Endothelial cell of umbilical vein (primary cell): ENCODE data around the gene KIAA1755. TPM values are rescaled to one million over a fixed set of nuclear protein-coding genes. Genes with fewer than 3 reads are reported as not detected.

Source experiments
- BruUV-seq: library from RNA; stranded (reverse); fragments of 400-500 nt; replicated peaks from 2 replicates; lab custom pipeline; 2021; lab: Mats Ljungman, UMichigan
- CTCF ChIA-PET: fragments of 300-600, 350-600 bp; sonication (Branson Sonifier 250); formaldehyde crosslinking; loops from one replicate; lab custom pipeline; 2021; ENCODE audit warnings: antibody characterized with exemption, inconsistent platforms; lab: Charles Lee
- POLR2A ChIA-PET: fragments of 300-600, 350-600 bp; sonication (Branson Sonifier 250); formaldehyde crosslinking; loops from one replicate; lab custom pipeline; 2021; ENCODE audit warnings: antibody characterized with exemption, inconsistent platforms; lab: Charles Lee
- DNase-seq: peaks from one replicate; pipeline ENCODE4 v3.0.0-alpha.2; 2011; ENCODE audit warnings: low read depth, low spot score
- FAIRE-seq: peaks from 2 replicates; lab custom pipeline; 2011; peaks lifted over from hg19 to GRCh38; lab: Jason Lieb, UNC
- H2AFZ ChIP-seq: 2 replicates; pipeline ENCODE4 v1.6.0; 2012; ENCODE audit warnings: low read depth, low read length, control low read depth, inconsistent platforms
- H3K27ac ChIP-seq: 2 replicates; pipeline ENCODE4 v1.5.1; 2011; ENCODE audit warnings: low read depth, mild to moderate bottlenecking, control low read depth, low read length, moderate library complexity; ENCODE audit not compliant: insufficient read depth
- H3K27me3 ChIP-seq, 2 experiments: 2 replicates each; pipeline versions ENCODE4 v1.6.0 to v1.6.1; 2011; ENCODE audit warnings: low read length in 2 of 2, mixed read lengths in 1 of 2; ENCODE audit not compliant: control insufficient read depth in 2 of 2, insufficient read depth in 2 of 2
- H3K36me3 ChIP-seq, 2 experiments: 2 replicates in 1 of 2; 3 replicates in 1 of 2; pipeline ENCODE4 v1.5.1; 2011; ENCODE audit warnings: low read length in 2 of 2, mild to moderate bottlenecking in 1 of 2, moderate library complexity in 1 of 2; ENCODE audit not compliant: control insufficient read depth in 2 of 2, insufficient read depth in 2 of 2; ENCODE audit errors: extremely low read depth in 1 of 2
- H3K4me1 ChIP-seq: 3 replicates; pipeline ENCODE4 v1.5.1; 2011; ENCODE audit warnings: mild to moderate bottlenecking, low read length; ENCODE audit not compliant: control insufficient read depth, insufficient read depth; ENCODE audit errors: extremely low read depth
- H3K4me2 ChIP-seq: 2 replicates; pipeline ENCODE4 v1.6.1; 2011; ENCODE audit warnings: low read length, control low read depth, mixed read lengths; ENCODE audit not compliant: insufficient read depth
- H3K4me3 ChIP-seq, 3 experiments: fragments of 200-600 bp in 1 of 3; sonication (generic), shearing (Covaris generic) in 1 of 3; replicated peaks in 1 of 3; 2 replicates each; pipeline ENCODE4 v1.5.1; 2011 to 2016; ENCODE audit warnings: control low read depth in 3 of 3, low read length in 3 of 3, mild to moderate bottlenecking in 2 of 3, inconsistent platforms in 1 of 3, low read depth in 1 of 3, moderate library complexity in 1 of 3; ENCODE audit not compliant: insufficient read depth in 1 of 3
- H3K79me2 ChIP-seq: 2 replicates; pipeline ENCODE4 v1.6.0; 2012; ENCODE audit warnings: low read length, inconsistent platforms; ENCODE audit not compliant: control insufficient read depth, insufficient read depth
- H3K9ac ChIP-seq: replicated peaks from 2 replicates; pipeline ENCODE3; 2011; ENCODE audit warnings: low read length, control low read depth; ENCODE audit not compliant: insufficient read depth; ENCODE audit errors: extremely low read depth
- H3K9me1 ChIP-seq: replicated peaks from 3 replicates; pipeline ENCODE4 v1.6.0; 2011; ENCODE audit warnings: mild to moderate bottlenecking, low read length; ENCODE audit not compliant: control insufficient read depth, insufficient read depth; ENCODE audit errors: extremely low read depth
- H3K9me3 ChIP-seq: replicated peaks from 2 replicates; pipeline ENCODE4 v1.5.1; 2012; ENCODE audit warnings: low read length, inconsistent platforms; ENCODE audit not compliant: control insufficient read depth, insufficient read depth
- H4K20me1 ChIP-seq: replicated peaks from 2 replicates; pipeline ENCODE3; 2011; ENCODE audit warnings: mild to moderate bottlenecking, low read length; ENCODE audit not compliant: control insufficient read depth, insufficient read depth; ENCODE audit errors: extremely low read depth
- EZH2 ChIP-seq: IDR thresholded peaks from 2 replicates; pipeline ENCODE4 v1.6.1; 2012; ENCODE audit warnings: borderline replicate concordance, low read depth, mild to moderate bottlenecking, moderate library complexity, low read length, inconsistent platforms; ENCODE audit not compliant: severe bottlenecking
- FOS ChIP-seq: IDR thresholded peaks from 2 replicates; pipeline ENCODE4 v1.6.1; 2011; ENCODE audit warnings: mild to moderate bottlenecking, low read length, moderate library complexity, borderline replicate concordance; ENCODE audit not compliant: insufficient read depth
- GATA2 ChIP-seq: IDR thresholded peaks from 2 replicates; pipeline ENCODE4 v1.7.0; 2011; ENCODE audit warnings: low read depth, mild to moderate bottlenecking, moderate library complexity, mixed read lengths, low read length; ENCODE audit not compliant: insufficient read length, insufficient read depth
- JUN ChIP-seq: IDR thresholded peaks from 2 replicates; pipeline ENCODE4 v1.6.1; 2011; ENCODE audit warnings: borderline replicate concordance, low read depth; ENCODE audit not compliant: insufficient read length, insufficient read depth
- MAX ChIP-seq: IDR thresholded peaks from 2 replicates; pipeline ENCODE4 v1.6.1; 2011; ENCODE audit not compliant: insufficient read depth, insufficient read length
- MYC ChIP-seq: IDR thresholded peaks from one replicate; pipeline ENCODE4 v1.6.1; 2011; ENCODE audit warnings: mild to moderate bottlenecking, low read depth, low read length
- POLR2A ChIP-seq: IDR thresholded peaks from 2 replicates; pipeline ENCODE4 v1.6.1; 2012; ENCODE audit warnings: low read depth, mild to moderate bottlenecking, control low read depth, low read length
- POLR2AphosphoS5 ChIP-seq: IDR thresholded peaks from 2 replicates; pipeline ENCODE4 v1.6.1; 2012; ENCODE audit warnings: low read depth, mild to moderate bottlenecking, control low read depth, low read length, moderate library complexity; ENCODE audit not compliant: insufficient read depth
- dilution Hi-C: fragments of 300-500 bp; cut with MboI; formaldehyde crosslinking; loops from one replicate; pipeline ENCODE4 v1.15.0; 2019; ENCODE audit warnings: low sequenced_read_pairs; ENCODE audit not compliant: extremely low pct_ligation_motif_present
- intact Hi-C: fragments of 100-400 bp; cut with micrococcal nuclease; formaldehyde crosslinking; loops from one replicate; pipeline ENCODE4 v1.10.0; 2022
- polyA plus RNA-seq, 4 experiments: library from polyadenylated mRNA; depleted of rRNA in 3 of 4; stranded (reverse) in 3 of 4; unstranded in 1 of 4; fragments of >200 nt; gene quantifications; 2 replicates each; pipeline versions ENCODE4 v1.2.1 to v1.2.3, GENCODE V29; 2011 to 2012; ENCODE audit warnings: missing spikeins in 1 of 4
- total RNA-seq: library from RNA; stranded (reverse); gene quantifications from 2 replicates; pipeline ENCODE4 v1.2.3, GENCODE V29; 2021
- TF ChIP-seq, protein P1 (sequence below), 2 donors: IDR thresholded peaks; 1 replicate in 1 of 2; 2 replicates in 1 of 2; pipeline ENCODE4 v1.5.1; 2011; ENCODE audit warnings: low read length in 2 of 2, mild to moderate bottlenecking in 2 of 2, moderate library complexity in 2 of 2, control low read depth in 1 of 2, inconsistent platforms in 1 of 2, low read depth in 1 of 2; ENCODE audit not compliant: insufficient read depth in 1 of 2; ENCODE audit errors: extremely low read depth in 1 of 2

KIAA1755 gene
- total and polyA plus RNA-seq, 2 donors (not counting 3 experiments of a cell fraction or from before 2014, with no cell fraction given), result 0.36 to 0.51 TPM

GRCh38 chr20:38308447-38308846, 47.9 kb upstream of the KIAA1755 start:
- Histone ChIP-seq H2AFZ (no peak overlapping the region), H3K9me1 (no peaks in the 10 kb centered on the region), H3K36me3 (no peaks in the 10 kb centered on the region), H3K4me3 (no peak overlapping the region), H3K9me3 (no peaks in the 10 kb centered on the region), H3K79me2 (no peaks in the 10 kb centered on the region), H3K4me2 (no peak overlapping the region), H3K27ac (no peak overlapping the region), H3K27me3 (peaks cover 0 to 4% of the 10 kb centered on the region in 2 experiments), H3K4me1 (no peaks in the 10 kb centered on the region), H4K20me1 (no peaks in the 10 kb centered on the region), H3K9ac (no peak overlapping the region)
- BruUV-seq, result no TSS peak
- DNase-seq, result no peak
- TF ChIP-seq POLR2AphosphoS5, result no peak
- TF ChIP-seq FOS, result no peak
- no peak for TF ChIP-seq MYC
- TF ChIP-seq GATA2, result no peak
- TF ChIP-seq EZH2, result no peak
- no peak for TF ChIP-seq MAX
- TF ChIP-seq JUN, result no peak
- TF ChIP-seq POLR2A, result no peak
- TF ChIP-seq, protein P1, sequence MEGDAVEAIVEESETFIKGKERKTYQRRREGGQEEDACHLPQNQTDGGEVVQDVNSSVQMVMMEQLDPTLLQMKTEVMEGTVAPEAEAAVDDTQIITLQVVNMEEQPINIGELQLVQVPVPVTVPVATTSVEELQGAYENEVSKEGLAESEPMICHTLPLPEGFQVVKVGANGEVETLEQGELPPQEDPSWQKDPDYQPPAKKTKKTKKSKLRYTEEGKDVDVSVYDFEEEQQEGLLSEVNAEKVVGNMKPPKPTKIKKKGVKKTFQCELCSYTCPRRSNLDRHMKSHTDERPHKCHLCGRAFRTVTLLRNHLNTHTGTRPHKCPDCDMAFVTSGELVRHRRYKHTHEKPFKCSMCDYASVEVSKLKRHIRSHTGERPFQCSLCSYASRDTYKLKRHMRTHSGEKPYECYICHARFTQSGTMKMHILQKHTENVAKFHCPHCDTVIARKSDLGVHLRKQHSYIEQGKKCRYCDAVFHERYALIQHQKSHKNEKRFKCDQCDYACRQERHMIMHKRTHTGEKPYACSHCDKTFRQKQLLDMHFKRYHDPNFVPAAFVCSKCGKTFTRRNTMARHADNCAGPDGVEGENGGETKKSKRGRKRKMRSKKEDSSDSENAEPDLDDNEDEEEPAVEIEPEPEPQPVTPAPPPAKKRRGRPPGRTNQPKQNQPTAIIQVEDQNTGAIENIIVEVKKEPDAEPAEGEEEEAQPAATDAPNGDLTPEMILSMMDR (IDR thresholded peaks at IDR 0.05; ENCODE audit: extremely low read depth in 1 of 2, insufficient read depth in 1 of 2, low read depth in 1 of 2, low read length in 2 of 2), result no peak
- FAIRE-seq, result no peak
- POLR2A ChIA-PET, result no interaction called here
- CTCF ChIA-PET, result interaction anchor here (1.2 to 9.2 kb wide), 6 partner anchors 8 to 100 kb away, joined by 3 to 204 read pairs (median 4); no protein-coding TSS in a partner anchor
- dilution Hi-C loops, result no loop called here
- intact Hi-C loops, result no loop called here
